ENCODE data around the gene LYPLA2. TPM values are rescaled to one million over a fixed set of nuclear protein-coding genes. Genes with fewer than 3 reads are reported as not detected.
A peak's percentile ranks its signal among the peaks of the same experiment; 100 is the strongest.

Gene LYPLA2
- total and polyA plus RNA-seq, 2 of the 4 experiments (the other 2 are of a cell fraction) = 44.3 to 78.6 TPM

DNA sequence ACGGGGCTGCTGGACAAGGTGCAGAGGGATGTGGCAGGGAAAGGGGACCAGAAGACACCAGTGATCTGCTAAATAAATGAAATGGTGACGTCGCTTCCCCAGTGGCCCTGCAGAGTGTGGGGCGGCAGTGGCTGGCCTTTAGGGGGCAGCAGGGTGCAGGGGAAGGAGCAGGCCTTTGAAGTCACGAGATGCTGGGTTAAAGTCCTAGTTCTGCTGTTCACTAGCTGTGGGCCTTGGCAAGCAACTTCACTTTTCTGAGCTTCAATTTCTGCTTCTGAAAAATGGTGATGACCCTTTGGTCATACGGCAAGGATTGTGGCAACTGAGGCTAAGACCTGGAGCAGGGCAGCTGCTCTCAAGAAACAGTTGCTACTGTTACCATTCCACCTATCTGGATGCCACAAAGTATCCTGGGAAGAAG is 18.8 kb downstream of the LYPLA2 start:
- H3K4ac ChIP-seq (ENCODE audit: low read depth, low read length) = no peak overlapping the region
- peak overlapping the region; percentile 35 for H2AFZ ChIP-seq (replicated peaks; ENCODE audit: low read length, poor library complexity)
- no peak overlapping the region for H2BK120ac ChIP-seq (ENCODE audit: low read depth, low read length)
- WGBS, 2 experiments (ENCODE audit: extremely low coverage in 2 of 2, insufficient read length in 1 of 2) = 44% methylated on average over 1 of the region's 6 CpGs; no CpG with 5 or more reads in 1 of the 2 experiments
- no peak overlapping the region for H2BK5ac ChIP-seq (ENCODE audit: low read depth, low read length, poor library complexity, severe bottlenecking)
- H3K9me3 ChIP-seq (ENCODE audit: control insufficient read depth, insufficient read depth, low read length) = no peaks in the 10 kb centered on the region
- peaks cover 38% of the 10 kb centered on the region for H3K36me3 ChIP-seq (ENCODE audit: control insufficient read depth, insufficient read depth, low read length)
- DNase-seq = peak; percentile 51
- CTCF ChIA-PET = interaction anchor here (0.5 to 2.0 kb wide), 4 partner anchors 9 to 107 kb away, joined by 3 to 7 read pairs (median 4); no protein-coding TSS in a partner anchor
- H3K4me2 ChIP-seq (ENCODE audit: low read depth, low read length) = no peak overlapping the region
- H2AK5ac ChIP-seq (ENCODE audit: low read depth, low read length) = no peak overlapping the region
- no peak overlapping the region for H4K8ac ChIP-seq (ENCODE audit: low read depth in 2 of 2, low read length in 2 of 2)
- POLR2A ChIA-PET (ENCODE audit: unreplicated experiment) = no interaction called here
- in situ Hi-C loops (cut with MboI; ENCODE audit: low sequenced_read_pairs) = no loop called here
- no peaks in the 10 kb centered on the region for H3K4me1 ChIP-seq (ENCODE audit: control insufficient read depth, insufficient read depth, low read length)
- H3K4me3 ChIP-seq (ENCODE audit: insufficient read depth, low read depth, low read length) = no peak overlapping the region
- intact Hi-C loops (cut with micrococcal nuclease) = loop anchor here (1.0 to 5.0 kb wide), 2 partner anchors 59 to 218 kb away; partner anchors contain the start of gene FUCA1
- dilution Hi-C loops (cut with HindIII; ENCODE audit: low sequenced_read_pairs, unreplicated experiment) = no loop called here
- H3K14ac ChIP-seq (replicated peaks; ENCODE audit: low read depth, low read length) = no peak overlapping the region
- H2BK15ac ChIP-seq (ENCODE audit: low read depth, low read length) = no peak overlapping the region
- no peak overlapping the region for H2BK20ac ChIP-seq (ENCODE audit: low read depth, low read length)
- H3K23ac ChIP-seq (ENCODE audit: low read depth, low read length) = no peak overlapping the region
- TF ChIP-seq RCOR1 (IDR thresholded peaks at IDR 0.05; ENCODE audit: insufficient replicate concordance, low read length) (no peak), POLR2A (IDR thresholded peaks at IDR 0.05; ENCODE audit: low read depth, low read length) (no peak), RAD21 (IDR thresholded peaks at IDR 0.05; ENCODE audit: low read length) (peak; percentile 74), FOS (IDR thresholded peaks at IDR 0.05; ENCODE audit: low read depth, low read length) (no peak), MXI1 (IDR thresholded peaks at IDR 0.05; ENCODE audit: borderline replicate concordance, low read depth, low read length) (no peak), RFX5 (IDR thresholded peaks at IDR 0.05; ENCODE audit: low read depth, low read length) (no peak), CEBPB (IDR thresholded peaks at IDR 0.05; ENCODE audit: low read depth, low read length) (no peak), MAZ (IDR thresholded peaks at IDR 0.05; ENCODE audit: borderline replicate concordance, low read depth, low read length) (no peak), BHLHE40 (IDR thresholded peaks at IDR 0.05; ENCODE audit: low read depth, low read length) (peak; percentile 90), CHD1 (IDR thresholded peaks at IDR 0.05; ENCODE audit: low read depth, low read length) (no peak), SMC3 (IDR thresholded peaks at IDR 0.05; ENCODE audit: low read depth, low read length) (peak; percentile 49), NFE2L2 (IDR thresholded peaks at IDR 0.05; ENCODE audit: low read depth, low read length) (no peak)
- TF ChIP-seq, protein P1, sequence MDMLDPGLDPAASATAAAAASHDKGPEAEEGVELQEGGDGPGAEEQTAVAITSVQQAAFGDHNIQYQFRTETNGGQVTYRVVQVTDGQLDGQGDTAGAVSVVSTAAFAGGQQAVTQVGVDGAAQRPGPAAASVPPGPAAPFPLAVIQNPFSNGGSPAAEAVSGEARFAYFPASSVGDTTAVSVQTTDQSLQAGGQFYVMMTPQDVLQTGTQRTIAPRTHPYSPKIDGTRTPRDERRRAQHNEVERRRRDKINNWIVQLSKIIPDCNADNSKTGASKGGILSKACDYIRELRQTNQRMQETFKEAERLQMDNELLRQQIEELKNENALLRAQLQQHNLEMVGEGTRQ (IDR thresholded peaks at IDR 0.05; ENCODE audit: low read depth, low read length) = 0 out of 2 replicates have a peak, but pooled peaks have one; percentile 14
- TF ChIP-seq, protein P2, sequence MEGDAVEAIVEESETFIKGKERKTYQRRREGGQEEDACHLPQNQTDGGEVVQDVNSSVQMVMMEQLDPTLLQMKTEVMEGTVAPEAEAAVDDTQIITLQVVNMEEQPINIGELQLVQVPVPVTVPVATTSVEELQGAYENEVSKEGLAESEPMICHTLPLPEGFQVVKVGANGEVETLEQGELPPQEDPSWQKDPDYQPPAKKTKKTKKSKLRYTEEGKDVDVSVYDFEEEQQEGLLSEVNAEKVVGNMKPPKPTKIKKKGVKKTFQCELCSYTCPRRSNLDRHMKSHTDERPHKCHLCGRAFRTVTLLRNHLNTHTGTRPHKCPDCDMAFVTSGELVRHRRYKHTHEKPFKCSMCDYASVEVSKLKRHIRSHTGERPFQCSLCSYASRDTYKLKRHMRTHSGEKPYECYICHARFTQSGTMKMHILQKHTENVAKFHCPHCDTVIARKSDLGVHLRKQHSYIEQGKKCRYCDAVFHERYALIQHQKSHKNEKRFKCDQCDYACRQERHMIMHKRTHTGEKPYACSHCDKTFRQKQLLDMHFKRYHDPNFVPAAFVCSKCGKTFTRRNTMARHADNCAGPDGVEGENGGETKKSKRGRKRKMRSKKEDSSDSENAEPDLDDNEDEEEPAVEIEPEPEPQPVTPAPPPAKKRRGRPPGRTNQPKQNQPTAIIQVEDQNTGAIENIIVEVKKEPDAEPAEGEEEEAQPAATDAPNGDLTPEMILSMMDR (conservative IDR thresholded peaks at IDR 0.05; ENCODE audit: low read depth, low read length) = peak; percentile 75
- no peak overlapping the region for H4K5ac ChIP-seq (ENCODE audit: low read depth, low read length)
- H3K18ac ChIP-seq (ENCODE audit: low read depth, low read length) = no peak overlapping the region
- H3K79me1 ChIP-seq (ENCODE audit: low read depth in 1 of 2, low read length in 2 of 2) = no peaks in the 10 kb centered on the region
- ATAC-seq (ENCODE audit: low read depth) = peak; percentile 91
- peak overlapping the region; percentile 28 for H2AK9ac ChIP-seq (replicated peaks; ENCODE audit: low read depth, low read length, poor library complexity)
- no peak overlapping the region for H3K9ac ChIP-seq (ENCODE audit: low read depth, low read length)
- H4K91ac ChIP-seq (ENCODE audit: insufficient read depth, low read depth, low read length) = no peak overlapping the region
- BruUV-seq (replicated peaks) = no TSS peak
- no peak overlapping the region for H3K56ac ChIP-seq (ENCODE audit: extremely low read depth, insufficient read depth, low read length)
- H4K20me1 ChIP-seq (ENCODE audit: insufficient read depth, low read length) = no peaks in the 10 kb centered on the region
- no peaks in the 10 kb centered on the region for H3K27me3 ChIP-seq (ENCODE audit: control insufficient read depth, insufficient read depth, low read length)
- peaks cover 10% of the 10 kb centered on the region; the same call in 1 of the 2 replicates for H3K9me1 ChIP-seq (ENCODE audit: insufficient read depth, low read length)
- no peak overlapping the region for H3K27ac ChIP-seq (ENCODE audit: insufficient read depth, low read length)

All from IMR-90 (cell line).